Caco-2 (cell line): ENCODE measurements around the gene PRDM10. TPM values are rescaled to one million over a fixed set of nuclear protein-coding genes. Genes with fewer than 3 reads are reported as not detected.

ENCODE experiments used
- BruUV-seq: library from RNA; stranded (reverse); fragments of 400-500 nt; replicated peaks from 2 replicates; lab custom pipeline; 2021; lab: Mats Ljungman, UMichigan
- CTCF ChIA-PET: fragments of 300-600 bp; sonication (Branson Sonifier 250); formaldehyde crosslinking; loops from one replicate; lab custom pipeline; 2022; ENCODE audit warnings: antibody characterized with exemption; lab: Charles Lee
- POLR2A ChIA-PET: fragments of 300-600 bp; sonication (Branson Sonifier 250); formaldehyde crosslinking; loops from one replicate; lab custom pipeline; 2022; ENCODE audit warnings: antibody characterized with exemption; lab: Charles Lee
- DNase-seq, 2 experiments: peaks; one replicate each; pipeline versions ENCODE4 v3.0.0 to v3.0.0-alpha.2; 2020 to 2022
- H3K27me3 ChIP-seq: replicated peaks from 2 replicates; pipeline ENCODE4 v1.6.0; 2011; ENCODE audit warnings: low read length; ENCODE audit not compliant: control insufficient read depth, insufficient read depth
- H3K36me3 ChIP-seq: 2 replicates; pipeline ENCODE4 v1.5.1; 2011; ENCODE audit warnings: low read length; ENCODE audit not compliant: control insufficient read depth, insufficient read depth
- H3K4me1 ChIP-seq: fragments of 250-450 bp; sonication (Bioruptor Pico); 2 replicates; pipeline ENCODE4 v1.5.1; 2020; ENCODE audit warnings: mild to moderate bottlenecking
- H3K4me3 ChIP-seq: 2 replicates; pipeline ENCODE4 v1.5.1; 2011; ENCODE audit warnings: low read depth, mild to moderate bottlenecking, control low read depth, low read length
- H3K9me3 ChIP-seq: fragments of 250-450 bp; sonication (Bioruptor Pico); 2 replicates; pipeline ENCODE4 v1.5.1; 2020; ENCODE audit warnings: mild to moderate bottlenecking, moderate library complexity
- H3K27ac Mint-ChIP-seq: one replicate; pipeline ENCODE4 v1.8.0; 2022; ENCODE audit warnings: mixed read lengths; ENCODE audit not compliant: unreplicated experiment
- H3K27me3 Mint-ChIP-seq: one replicate; pipeline ENCODE4 v1.8.0; 2022; ENCODE audit warnings: mixed read lengths; ENCODE audit not compliant: insufficient read depth, unreplicated experiment
- H3K36me3 Mint-ChIP-seq: one replicate; pipeline ENCODE4 v1.8.0; 2022; ENCODE audit warnings: mild to moderate bottlenecking, mixed read lengths; ENCODE audit not compliant: insufficient read depth, unreplicated experiment
- H3K4me1 Mint-ChIP-seq: one replicate; pipeline ENCODE4 v1.8.0; 2022; ENCODE audit warnings: low read depth, mixed read lengths; ENCODE audit not compliant: unreplicated experiment
- H3K4me3 Mint-ChIP-seq: one replicate; pipeline ENCODE4 v1.8.0; 2022; ENCODE audit warnings: mild to moderate bottlenecking, moderate library complexity, mixed read lengths; ENCODE audit not compliant: unreplicated experiment
- H3K9me3 Mint-ChIP-seq: one replicate; pipeline ENCODE4 v1.8.0; 2022; ENCODE audit warnings: mixed read lengths; ENCODE audit not compliant: unreplicated experiment
- CTCF ChIP-seq, 2 experiments: fragments of 200-600 bp in 1 of 2; IDR thresholded peaks; 1 replicate in 1 of 2; 2 replicates in 1 of 2; pipeline versions ENCODE4 v1.5.1 to v1.8.0; 2011 to 2022; ENCODE audit warnings: antibody characterized with exemption in 1 of 2, control low read depth in 1 of 2, inconsistent platforms in 1 of 2, low read depth in 1 of 2, low read length in 1 of 2, mild to moderate bottlenecking in 1 of 2, moderate library complexity in 1 of 2; ENCODE audit not compliant: insufficient read depth in 1 of 2, severe bottlenecking in 1 of 2, unreplicated experiment in 1 of 2
- intact Hi-C: fragments of 100-400 bp; cut with micrococcal nuclease; formaldehyde crosslinking; loops from one replicate; pipeline ENCODE4 v1.10.0; 2022; ENCODE audit not compliant: unreplicated experiment
- total RNA-seq: library from RNA; stranded (reverse); gene quantifications from 2 replicates; pipeline ENCODE4 v1.2.3, GENCODE V29; 2022

Gene PRDM10
- total RNA-seq, 1 experiment from 2014 or later, result 11.8 TPM

DNA sequence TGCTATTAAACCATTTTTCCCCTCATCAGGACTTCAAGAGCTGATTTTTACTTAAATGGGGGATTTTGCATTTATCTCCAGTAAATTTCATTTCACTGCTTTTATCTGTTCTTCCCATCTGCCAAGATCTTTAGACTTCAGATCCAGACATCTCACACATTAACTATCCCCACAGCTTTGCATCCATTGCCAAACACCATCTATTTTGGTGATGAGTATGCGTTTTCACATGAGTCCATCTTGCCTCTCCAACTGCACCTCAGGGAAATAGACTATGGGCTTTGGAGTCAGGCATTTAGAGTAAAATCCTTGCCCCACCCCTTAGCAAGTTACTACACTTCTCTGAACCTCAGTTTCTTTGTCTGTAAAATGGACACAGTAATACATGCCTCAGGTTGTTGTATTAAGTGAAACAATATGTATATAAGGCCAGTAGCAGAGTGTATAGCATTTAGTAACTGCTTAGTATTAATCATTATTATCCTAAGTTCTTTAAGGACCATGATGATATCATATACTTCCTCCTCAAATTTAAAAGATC is 53.6 kb downstream of the PRDM10 start:
- no peak overlapping the region for H3K27ac Mint-ChIP-seq

DNA sequence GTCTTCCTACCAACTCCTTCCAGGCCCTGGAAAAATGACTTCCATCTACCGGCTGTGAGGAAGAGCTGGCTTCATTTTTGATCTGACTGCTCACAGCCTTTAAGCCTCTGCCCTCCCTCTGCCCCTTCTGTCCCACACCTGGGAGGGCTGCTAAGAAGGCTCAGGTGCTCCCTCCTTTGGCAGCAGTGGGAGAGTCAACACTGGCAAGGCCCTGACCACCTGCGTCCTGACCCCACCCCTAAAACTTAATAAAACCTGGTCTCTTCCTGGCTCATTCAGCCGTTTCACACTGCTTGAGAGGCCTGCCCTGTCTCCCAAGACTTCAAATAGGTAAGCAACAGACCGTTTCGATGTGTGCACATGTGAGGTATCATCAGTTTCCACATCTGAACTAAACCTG is 55.2 kb downstream of the PRDM10 start:
- H3K9me3 ChIP-seq, result no peaks in the 10 kb centered on the region
- peaks cover 56% of the 10 kb centered on the region for H3K4me1 Mint-ChIP-seq
- H3K36me3 ChIP-seq, result no peaks in the 10 kb centered on the region
- peak overlapping the region; percentile 72 for H3K27ac Mint-ChIP-seq
- no peaks in the 10 kb centered on the region for H3K27me3 Mint-ChIP-seq
- H3K27me3 ChIP-seq, result no peaks in the 10 kb centered on the region
- peak in 1 of 2 experiments; percentile 65 for TF ChIP-seq CTCF (IDR thresholded peaks at IDR 0.05; ENCODE audit: insufficient read depth in 1 of 2, low read depth in 1 of 2, low read length in 1 of 2, severe bottlenecking in 1 of 2, unreplicated experiment in 1 of 2)
- H3K4me3 ChIP-seq, result no peak overlapping the region
- DNase-seq, result peak in 1 of 2 experiments; percentile 59
- no peak overlapping the region for H3K4me3 Mint-ChIP-seq
- BruUV-seq, result no TSS peak
- CTCF ChIA-PET, result interaction anchor here (0.8 to 1.7 kb wide), 3 partner anchors 17 to 24 kb away, joined by 3 to 4 read pairs (median 4); no protein-coding TSS in a partner anchor
- intact Hi-C loops, result loop anchor here (1.0 kb wide), 1 partner anchor 24 kb away; no protein-coding TSS in a partner anchor
- H3K36me3 Mint-ChIP-seq, result peaks cover 17% of the 10 kb centered on the region
- peaks cover 21% of the 10 kb centered on the region for H3K4me1 ChIP-seq
- no peaks in the 10 kb centered on the region for H3K9me3 Mint-ChIP-seq
- POLR2A ChIA-PET, result no interaction called here

More for the DNA sequence above, 53.6 kb downstream of the PRDM10 start:
- H3K4me1 Mint-ChIP-seq, result peaks cover 45% of the 10 kb centered on the region
- H3K36me3 Mint-ChIP-seq, result peaks cover 8% of the 10 kb centered on the region
- no peaks in the 10 kb centered on the region for H3K27me3 Mint-ChIP-seq
- Histone ChIP-seq H3K4me3 (no peak overlapping the region), H3K36me3 (no peaks in the 10 kb centered on the region), H3K4me1 (peaks cover 7% of the 10 kb centered on the region), H3K9me3 (no peaks in the 10 kb centered on the region), H3K27me3 (no peaks in the 10 kb centered on the region)
- TF ChIP-seq CTCF (IDR thresholded peaks at IDR 0.05; ENCODE audit: insufficient read depth in 1 of 2, low read depth in 1 of 2, low read length in 1 of 2, severe bottlenecking in 1 of 2, unreplicated experiment in 1 of 2), result no peak
- intact Hi-C loops, result no loop called here
- CTCF ChIA-PET, result interaction anchor here (0.9 kb wide), 1 partner anchor 25 kb away, joined by 4 read pairs; no protein-coding TSS in a partner anchor
- no TSS peak for BruUV-seq
- H3K9me3 Mint-ChIP-seq, result no peaks in the 10 kb centered on the region
- no peak overlapping the region for H3K4me3 Mint-ChIP-seq
- POLR2A ChIA-PET, result no interaction called here
- DNase-seq, result no peak

- no TSS peak for BruUV-seq
- H3K4me1 Mint-ChIP-seq, result peaks cover 61% of the 10 kb centered on the region
- TF ChIP-seq CTCF (IDR thresholded peaks at IDR 0.05; ENCODE audit: insufficient read depth in 1 of 2, low read depth in 1 of 2, low read length in 1 of 2, severe bottlenecking in 1 of 2, unreplicated experiment in 1 of 2), result no peak
- no peaks in the 10 kb centered on the region for H3K9me3 ChIP-seq
- no peaks in the 10 kb centered on the region for H3K36me3 ChIP-seq
- ChIA-PET POLR2A (no interaction called here), CTCF (interaction anchor here (1.7 kb wide), 1 partner anchor 21 kb away, joined by 4 read pairs; no protein-coding TSS in a partner anchor)
- no peaks in the 10 kb centered on the region for H3K27me3 Mint-ChIP-seq
- H3K4me1 ChIP-seq, result peaks cover 26% of the 10 kb centered on the region
- no peak overlapping the region for H3K4me3 Mint-ChIP-seq
- peak overlapping the region; percentile 72 for H3K27ac Mint-ChIP-seq
- H3K9me3 Mint-ChIP-seq, result no peaks in the 10 kb centered on the region
- no peaks in the 10 kb centered on the region for H3K27me3 ChIP-seq
- intact Hi-C loops, result loop anchor here (1.0 kb wide), 1 partner anchor 24 kb away; no protein-coding TSS in a partner anchor
- no peak overlapping the region for H3K4me3 ChIP-seq
- no peak for DNase-seq
- H3K36me3 Mint-ChIP-seq, result peaks cover 17% of the 10 kb centered on the region
Measured at GRCh38 chr11:129946965-129947364, 55.7 kb downstream of the PRDM10 start.
